Neural cell (in vitro differentiated cells): ENCODE data around the gene GOLGA3.

Source experiments
- CTCF ChIP-seq: fragments of 450-650 bp; IDR thresholded peaks from 2 replicates; pipeline ENCODE4 v1.5.1; 2014; ENCODE audit warnings: antibody characterized with exemption, mild to moderate bottlenecking, moderate library complexity; ENCODE audit not compliant: poor library complexity, severe bottlenecking
- EP300 ChIP-seq: fragments of 450-650 bp; conservative IDR thresholded peaks from 2 replicates; pipeline ENCODE4 v1.6.1; 2014; ENCODE audit warnings: antibody characterized with exemption, mild to moderate bottlenecking, moderate library complexity; ENCODE audit not compliant: poor library complexity, severe bottlenecking
- POLR2AphosphoS5 ChIP-seq: IDR thresholded peaks from 2 replicates; pipeline ENCODE4 v1.6.1; 2012
- REST ChIP-seq: IDR thresholded peaks from 2 replicates; pipeline ENCODE4 v1.6.1; 2012; ENCODE audit warnings: borderline replicate concordance
- TAF1 ChIP-seq: IDR thresholded peaks from 2 replicates; pipeline ENCODE4 v1.6.1; 2012; ENCODE audit warnings: low read depth

GRCh38 chr12:132719954-132720324 lies 108.7 kb downstream of the GOLGA3 start:
- no peak for TF ChIP-seq EP300
- TF ChIP-seq CTCF: no peak
- no peak for TF ChIP-seq TAF1
- no peak for TF ChIP-seq REST
- no peak for TF ChIP-seq POLR2AphosphoS5
